Trophoblast cell (in vitro differentiated cells and primary cell): Measurements from ENCODE around the gene KIAA0513.
"Not testable (repeated sequence)": the region's sequence is repeated elsewhere in the genome, so short reads cannot be mapped to it uniquely, and the experiment has no call there.

ENCODE experiments used
- DNase-seq, 2 donors: peaks; one replicate each; pipeline ENCODE4 v3.0.0-alpha.2; 2016
- H2AFZ ChIP-seq: 2 replicates; pipeline ENCODE4 v1.6.1; 2013; ENCODE audit warnings: low read length, moderate library complexity, mild to moderate bottlenecking; ENCODE audit not compliant: insufficient read depth, poor library complexity
- H2AK5ac ChIP-seq: 2 replicates; pipeline ENCODE4 v1.6.1; 2013; ENCODE audit warnings: mild to moderate bottlenecking, low read length
- H2BK120ac ChIP-seq: 2 replicates; pipeline ENCODE4 v1.6.1; 2013; ENCODE audit warnings: low read length, mild to moderate bottlenecking, moderate library complexity; ENCODE audit not compliant: insufficient read depth, poor library complexity
- H2BK12ac ChIP-seq: 2 replicates; pipeline ENCODE4 v1.6.1; 2013; ENCODE audit warnings: mild to moderate bottlenecking, low read length, moderate library complexity
- H2BK5ac ChIP-seq: 2 replicates; pipeline ENCODE4 v1.6.1; 2013; ENCODE audit warnings: low read length, low read depth, moderate library complexity, mild to moderate bottlenecking; ENCODE audit not compliant: poor library complexity
- H3K14ac ChIP-seq: 2 replicates; pipeline ENCODE4 v1.6.1; 2013; ENCODE audit warnings: mild to moderate bottlenecking, low read length
- H3K18ac ChIP-seq: 2 replicates; pipeline ENCODE4 v1.6.1; 2013; ENCODE audit warnings: mild to moderate bottlenecking, low read length
- H3K23ac ChIP-seq: 2 replicates; pipeline ENCODE4 v1.6.1; 2013; ENCODE audit warnings: low read length
- H3K27ac ChIP-seq: 2 replicates; pipeline ENCODE4 v1.5.1; 2013; ENCODE audit warnings: low read depth, mild to moderate bottlenecking, inconsistent platforms, low read length, moderate library complexity
- H3K27me3 ChIP-seq: 2 replicates; pipeline ENCODE4 v1.6.1; 2013; ENCODE audit warnings: inconsistent platforms, mild to moderate bottlenecking, low read length, moderate library complexity; ENCODE audit not compliant: insufficient read depth
- H3K36me3 ChIP-seq, 2 experiments: 1 replicate in 1 of 2; 2 replicates in 1 of 2; pipeline ENCODE4 v1.6.1; 2013; ENCODE audit warnings: low read length in 2 of 2, mild to moderate bottlenecking in 2 of 2, moderate library complexity in 1 of 2; ENCODE audit not compliant: insufficient read depth in 2 of 2, control insufficient read depth in 1 of 2
- H3K4ac ChIP-seq: 2 replicates; pipeline ENCODE4 v1.6.1; 2013; ENCODE audit warnings: low read depth, mild to moderate bottlenecking, low read length, moderate library complexity
- H3K4me1 ChIP-seq, 2 experiments: 1 replicate in 1 of 2; 2 replicates in 1 of 2; pipeline ENCODE4 v1.6.1; 2013; ENCODE audit warnings: low read length in 2 of 2, mild to moderate bottlenecking in 2 of 2, moderate library complexity in 1 of 2; ENCODE audit not compliant: insufficient read depth in 2 of 2, control insufficient read depth in 1 of 2
- H3K4me2 ChIP-seq: 2 replicates; pipeline ENCODE4 v1.6.1; 2013; ENCODE audit warnings: inconsistent platforms, mild to moderate bottlenecking, low read length, moderate library complexity
- H3K4me3 ChIP-seq: 2 replicates; pipeline ENCODE4 v1.5.1; 2013; ENCODE audit warnings: mild to moderate bottlenecking, low read depth, low read length, inconsistent platforms
- H3K79me1 ChIP-seq: one replicate; pipeline ENCODE4 v1.6.1; 2013; ENCODE audit warnings: low read length
- H3K79me2 ChIP-seq: 2 replicates; pipeline ENCODE4 v1.6.1; 2013; ENCODE audit warnings: low read length, mild to moderate bottlenecking; ENCODE audit not compliant: control insufficient read depth, insufficient read depth, poor library complexity
- H3K9ac ChIP-seq: 2 replicates; pipeline ENCODE4 v1.6.1; 2013; ENCODE audit warnings: mild to moderate bottlenecking, low read length
- H3K9me3 ChIP-seq: 2 replicates; pipeline ENCODE4 v1.6.1; 2013; ENCODE audit warnings: low read depth, mild to moderate bottlenecking, control low read depth, inconsistent platforms, low read length; ENCODE audit not compliant: insufficient read depth
- H4K12ac ChIP-seq: 2 replicates; pipeline ENCODE4 v1.6.1; 2013; ENCODE audit warnings: low read depth, mild to moderate bottlenecking, low read length, moderate library complexity
- H4K8ac ChIP-seq: 2 replicates; pipeline ENCODE4 v1.6.1; 2013; ENCODE audit warnings: low read depth, mild to moderate bottlenecking, low read length, moderate library complexity
- H4K91ac ChIP-seq: one replicate; pipeline ENCODE4 v1.6.1; 2013; ENCODE audit warnings: low read depth, mild to moderate bottlenecking, low read length, moderate library complexity
- WGBS: extraction: QIAGEN DNeasy Blood & Tissue Kit; methylation state at CpG from one replicate; pipeline ENCODE4 v1.1.7; 2013; ENCODE audit warnings: missing lambda C conversion rate; ENCODE audit not compliant: insufficient read length, insufficient coverage; ENCODE audit errors: extremely low coverage; 5-methylcytosine and 5-hydroxymethylcytosine counted together

The KIAA0513 gene

GRCh38 chr16:85054321-85054720 is 26.7 kb downstream of the KIAA0513 start:
- not testable (repeated sequence) for H4K12ac ChIP-seq, H3K27ac ChIP-seq, H3K4me1 ChIP-seq, H3K4me3 ChIP-seq, H3K14ac ChIP-seq, H3K79me2 ChIP-seq, H3K23ac ChIP-seq, H2AFZ ChIP-seq, H4K8ac ChIP-seq, H3K4ac ChIP-seq, H2AK5ac ChIP-seq, H3K9me3 ChIP-seq, H2BK12ac ChIP-seq, H3K36me3 ChIP-seq, H3K27me3 ChIP-seq, H3K79me1 ChIP-seq, H4K91ac ChIP-seq, H2BK120ac ChIP-seq, H3K9ac ChIP-seq, H2BK5ac ChIP-seq, H3K18ac ChIP-seq, DNase-seq, H3K4me2 ChIP-seq
- no CpG with 5 or more reads among the region's 3 CpGs for WGBS

DNA sequence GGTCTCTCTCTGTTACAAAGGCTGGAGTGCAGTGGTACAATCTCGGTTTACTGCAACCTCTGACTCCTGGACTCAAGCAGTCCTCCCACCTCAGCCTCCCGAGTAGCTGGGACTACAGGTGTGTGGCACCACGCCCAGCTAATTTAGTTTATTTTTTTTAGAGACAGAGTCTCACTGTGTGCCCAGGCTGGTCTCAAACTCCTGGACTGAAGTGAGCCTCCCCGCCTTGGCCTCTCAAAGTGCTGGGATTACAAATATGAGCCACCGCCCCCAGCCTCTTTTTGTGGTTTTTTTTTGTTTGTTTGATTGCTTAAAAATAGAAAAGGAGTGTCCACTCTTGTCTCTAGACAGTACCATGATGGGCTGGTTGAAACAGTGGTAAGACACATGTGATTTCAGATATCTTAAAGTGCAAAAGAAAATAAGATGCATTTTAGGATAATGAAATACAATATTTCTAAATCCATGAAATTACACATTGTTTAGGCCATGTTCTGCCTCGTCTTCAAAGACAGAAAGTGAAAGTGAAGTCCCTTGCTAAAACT is 27.4 kb downstream of the KIAA0513 start:
- no peaks in the 10 kb centered on the region for H3K79me2 ChIP-seq
- WGBS: no CpG with 5 or more reads among the region's 6 CpGs

GRCh38 chr16:85055493-85056210 is 28.1 kb downstream of the KIAA0513 start:
- Histone ChIP-seq H2BK120ac (no peak overlapping the region), H2AFZ (no peak overlapping the region), H4K91ac (no peak overlapping the region), H3K9ac (no peak overlapping the region), H4K12ac (no peak overlapping the region), H2AK5ac (no peak overlapping the region), H3K4ac (no peak overlapping the region), H3K4me3 (no peak overlapping the region), H2BK12ac (no peak overlapping the region), H2BK5ac (no peak overlapping the region), H3K4me1 (peaks cover 3 to 6% of the 10 kb centered on the region in 2 experiments), H3K27me3 (no peaks in the 10 kb centered on the region), H3K4me2 (no peak overlapping the region), H3K27ac (no peak overlapping the region), H3K9me3 (peaks cover 2% of the 10 kb centered on the region), H3K14ac (no peak overlapping the region), H3K79me1 (no peaks in the 10 kb centered on the region), H3K23ac (no peak overlapping the region), H3K79me2 (no peaks in the 10 kb centered on the region), H4K8ac (no peak overlapping the region), H3K36me3 (no peaks in the 10 kb centered on the region), H3K18ac (no peak overlapping the region)
- DNase-seq: peak; percentile 4 to 19
- no CpG with 5 or more reads among the region's 14 CpGs for WGBS

More for the DNA sequence above, 27.4 kb downstream of the KIAA0513 start:
- no peak overlapping the region for H4K8ac ChIP-seq
- H3K36me3 ChIP-seq: no peaks in the 10 kb centered on the region
- H3K9me3 ChIP-seq: peaks cover 2% of the 10 kb centered on the region
- H3K23ac ChIP-seq: no peak overlapping the region
- H3K4me2 ChIP-seq: no peak overlapping the region
- no peak overlapping the region for H3K18ac ChIP-seq
- no peaks in the 10 kb centered on the region for H3K79me1 ChIP-seq
- no peak overlapping the region for H2BK120ac ChIP-seq
- H4K12ac ChIP-seq: no peak overlapping the region
- no peak overlapping the region for H2AFZ ChIP-seq
- no peak overlapping the region for H3K14ac ChIP-seq
- H3K27me3 ChIP-seq: no peaks in the 10 kb centered on the region
- no peak overlapping the region for H3K27ac ChIP-seq
- no peak overlapping the region for H2AK5ac ChIP-seq
- H3K4ac ChIP-seq: no peak overlapping the region
- no peak for DNase-seq
- no peak overlapping the region for H2BK12ac ChIP-seq
- no peak overlapping the region for H3K9ac ChIP-seq
- no peak overlapping the region for H4K91ac ChIP-seq
- H3K4me3 ChIP-seq: no peak overlapping the region
- H2BK5ac ChIP-seq: no peak overlapping the region
- peaks cover 3 to 8% of the 10 kb centered on the region in 2 experiments for H3K4me1 ChIP-seq

DNA sequence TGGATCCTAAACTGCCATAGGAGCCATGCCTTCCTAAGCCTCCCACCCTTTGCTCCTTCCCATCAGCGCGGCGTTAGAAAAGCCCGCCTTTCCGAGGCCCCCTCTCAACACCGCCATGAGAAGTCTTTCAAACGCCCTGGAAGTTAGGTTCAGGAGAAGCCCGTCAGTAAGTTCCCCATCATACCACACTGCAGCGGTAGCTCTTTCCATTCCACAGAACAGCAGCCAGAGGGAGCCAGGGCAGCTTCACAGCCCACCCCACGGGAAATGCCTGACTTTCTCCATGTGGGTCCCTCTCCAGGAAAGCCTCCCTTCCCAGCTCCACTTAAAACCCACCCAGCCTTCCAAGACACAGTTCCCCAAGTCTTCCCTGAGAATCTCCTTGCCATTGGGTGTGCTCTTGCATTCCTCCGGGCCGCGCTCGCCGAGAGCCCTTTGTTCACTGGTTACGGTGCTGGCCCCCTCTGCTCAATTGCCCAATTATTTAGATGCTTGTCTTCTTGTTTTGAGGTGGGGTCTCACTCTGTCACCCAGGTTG is 28.7 kb downstream of the KIAA0513 start:
- H2BK5ac ChIP-seq: no peak overlapping the region

More for the DNA sequence above, 28.7 kb downstream of the KIAA0513 start:
- H3K36me3 ChIP-seq: no peaks in the 10 kb centered on the region
- no peak overlapping the region for H3K18ac ChIP-seq
- H2AFZ ChIP-seq: no peak overlapping the region
- peaks cover 3 to 5% of the 10 kb centered on the region in 2 experiments for H3K4me1 ChIP-seq
- H3K79me2 ChIP-seq: no peaks in the 10 kb centered on the region
- no peak overlapping the region for H3K9ac ChIP-seq
- H3K27me3 ChIP-seq: no peaks in the 10 kb centered on the region
- no peak overlapping the region for H4K12ac ChIP-seq
- no peak overlapping the region for H3K14ac ChIP-seq
- no peak overlapping the region for H3K4me3 ChIP-seq
- WGBS: no CpG with 5 or more reads among the region's 16 CpGs
- no peak overlapping the region for H2AK5ac ChIP-seq
- H3K27ac ChIP-seq: no peak overlapping the region
- no peak overlapping the region for H2BK12ac ChIP-seq
- H4K91ac ChIP-seq: no peak overlapping the region
- H3K79me1 ChIP-seq: no peaks in the 10 kb centered on the region
- H3K4me2 ChIP-seq: no peak overlapping the region
- H4K8ac ChIP-seq: no peak overlapping the region
- DNase-seq: no peak
- no peak overlapping the region for H3K4ac ChIP-seq
- H3K9me3 ChIP-seq: peaks cover 2% of the 10 kb centered on the region
- no peak overlapping the region for H3K23ac ChIP-seq
- no peak overlapping the region for H2BK120ac ChIP-seq
